ENCODE results near the gene ABHD17A. TPM values are rescaled to one million over a fixed set of nuclear protein-coding genes. Genes with fewer than 3 reads are reported as not detected.

Gene ABHD17A
- 10 to 100 TPM; 31.1 to 59.8 (median 36.2) TPM for polyA plus RNA-seq (ENCODE audit: insufficient read length in 4 of 4)

DNA sequence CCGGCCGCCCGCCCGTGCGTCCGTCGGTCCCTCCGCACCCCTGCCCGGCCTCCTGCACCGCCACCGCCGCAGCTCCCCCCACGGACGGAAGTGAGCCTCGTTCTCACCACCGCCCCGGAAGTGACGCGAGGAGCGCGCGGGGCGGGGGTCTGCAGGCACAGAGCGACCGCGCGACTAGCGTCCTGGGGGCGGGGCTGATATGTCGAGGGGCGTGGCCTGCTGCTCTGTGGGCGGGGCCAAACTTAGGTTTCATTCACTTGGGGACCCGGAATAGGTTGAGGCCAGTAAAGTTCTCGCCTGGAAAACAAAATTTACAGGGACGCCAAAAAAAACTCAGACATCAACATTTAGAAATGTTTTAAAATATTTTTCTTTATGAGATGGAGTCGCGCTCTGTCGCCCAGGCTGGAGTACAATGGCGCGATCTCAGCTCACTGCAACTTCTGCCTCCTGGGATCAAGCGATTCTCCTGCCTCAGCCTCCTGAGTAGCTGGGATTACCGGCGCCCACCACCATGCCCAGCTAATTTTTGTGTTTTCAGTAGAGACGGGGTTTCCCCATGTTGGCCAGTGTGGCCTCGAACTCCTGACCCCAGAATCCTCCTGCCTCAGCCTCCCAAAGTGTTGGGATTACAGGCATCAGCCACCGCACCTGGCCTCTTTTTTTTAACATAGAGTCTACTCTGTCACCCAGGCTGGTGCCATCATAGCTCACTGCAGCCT is at the start of gene ABHD17A:
TSS of gene ABHD17A (minus strand) at position 99 of the 722 bp plus-strand sequence. CDS start 3,930 bp downstream, outside the sequence.
- peak; percentile 72 to 89 (median 88) for DNase-seq (ENCODE audit: low read depth in 4 of 4, low spot score in 3 of 4)

DNA sequence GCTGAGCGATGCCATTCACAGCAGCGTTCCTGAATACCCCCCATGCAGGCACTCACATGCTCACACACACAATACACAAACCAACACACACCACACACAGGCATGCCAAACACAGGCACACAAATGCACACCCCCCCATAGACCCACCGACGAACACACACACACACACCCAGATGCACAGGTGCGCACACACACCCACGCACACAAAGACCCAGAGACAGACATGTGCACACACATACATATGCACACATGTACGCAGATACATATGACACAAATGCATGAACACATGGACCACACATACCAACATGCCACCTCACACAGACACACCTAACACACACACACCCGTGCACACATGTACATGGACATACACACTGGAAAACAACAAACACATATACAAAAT is 48.6 kb upstream of the ABHD17A start:
- no peak for DNase-seq (ENCODE audit: low read depth in 4 of 4, low spot score in 3 of 4)

- DNase-seq (ENCODE audit: low read depth in 4 of 4, low spot score in 3 of 4) = no peak
Observed at GRCh38 chr19:1933244-1933643, 47.9 kb upstream of the ABHD17A start.

- no peak for DNase-seq (ENCODE audit: low read depth in 4 of 4, low spot score in 3 of 4)
Observed at GRCh38 chr19:1932395-1932794, 47.1 kb upstream of the ABHD17A start.

- DNase-seq (ENCODE audit: low read depth in 4 of 4, low spot score in 3 of 4) = no peak
Observed at GRCh38 chr19:1931445-1931844, 46.1 kb upstream of the ABHD17A start.

- DNase-seq (ENCODE audit: low read depth in 4 of 4, low spot score in 3 of 4) = no peak
Observed at GRCh38 chr19:1929021-1929742, 43.9 kb upstream of the ABHD17A start.

GRCh38 chr19:1925544-1925943 is 40.2 kb upstream of the ABHD17A start:
- DNase-seq (ENCODE audit: low read depth in 4 of 4, low spot score in 3 of 4) = no peak

DNA sequence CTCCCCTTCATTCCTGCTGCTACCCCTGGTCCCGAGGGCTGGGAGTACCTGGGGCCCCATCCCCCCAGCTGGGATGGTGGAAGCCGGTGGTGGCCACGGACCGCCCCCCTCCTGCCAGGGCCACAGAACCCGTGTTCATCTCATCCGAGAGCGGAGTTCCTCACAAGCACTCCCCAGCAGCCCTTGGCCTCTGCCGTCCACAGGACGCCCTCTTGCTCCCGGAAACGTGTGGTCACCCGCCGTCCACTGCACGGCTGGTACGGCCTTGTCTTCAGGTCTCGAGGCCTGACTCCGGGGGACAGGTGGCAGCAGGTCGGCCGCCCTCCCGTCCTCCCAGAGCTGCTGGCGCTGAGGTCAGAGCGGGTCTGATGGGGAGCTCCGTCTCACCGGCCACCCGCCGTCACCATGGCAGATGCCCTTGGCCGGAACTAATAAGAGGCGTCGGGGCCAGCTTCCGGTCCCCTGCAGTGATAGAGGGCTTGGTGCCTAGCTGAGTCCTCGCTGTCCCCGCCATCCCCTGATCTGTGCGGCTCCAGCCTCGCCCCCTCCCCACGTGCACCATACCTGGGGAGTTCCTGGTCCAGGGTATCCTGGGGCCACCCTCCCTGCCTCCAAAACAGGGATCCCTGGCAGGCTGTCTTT is 39.1 kb upstream of the ABHD17A start:
- no peak for DNase-seq (ENCODE audit: low read depth in 4 of 4, low spot score in 3 of 4)

DNA sequence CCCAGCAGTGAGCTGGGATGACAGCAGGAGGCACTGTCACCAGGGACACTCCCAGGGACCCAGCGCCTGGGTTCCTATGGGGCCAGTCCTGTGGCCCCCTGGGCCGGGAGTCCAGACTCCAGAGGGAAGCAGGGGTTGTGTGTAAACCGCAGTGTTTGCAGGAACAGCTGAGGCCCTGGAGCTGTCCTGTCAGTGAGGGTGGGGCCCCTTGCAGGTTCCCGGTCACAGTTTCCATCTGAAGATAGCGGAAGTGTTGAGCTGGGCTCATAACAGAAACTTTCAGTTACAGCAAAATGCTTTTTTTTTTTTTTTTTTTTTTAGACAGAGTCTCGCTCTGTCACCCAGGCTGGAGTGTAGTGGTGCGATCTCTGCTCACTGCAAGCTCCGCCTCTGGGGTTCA is 38.0 kb upstream of the ABHD17A start:
- DNase-seq (ENCODE audit: low read depth in 4 of 4, low spot score in 3 of 4) = no peak

GRCh38 chr19:1922803-1923202 is 37.5 kb upstream of the ABHD17A start:
- DNase-seq (ENCODE audit: low read depth in 4 of 4, low spot score in 3 of 4) = no peak

GRCh38 chr19:1921825-1922224 is 36.5 kb upstream of the ABHD17A start:
- DNase-seq (ENCODE audit: low read depth in 4 of 4, low spot score in 3 of 4) = no peak

DNA sequence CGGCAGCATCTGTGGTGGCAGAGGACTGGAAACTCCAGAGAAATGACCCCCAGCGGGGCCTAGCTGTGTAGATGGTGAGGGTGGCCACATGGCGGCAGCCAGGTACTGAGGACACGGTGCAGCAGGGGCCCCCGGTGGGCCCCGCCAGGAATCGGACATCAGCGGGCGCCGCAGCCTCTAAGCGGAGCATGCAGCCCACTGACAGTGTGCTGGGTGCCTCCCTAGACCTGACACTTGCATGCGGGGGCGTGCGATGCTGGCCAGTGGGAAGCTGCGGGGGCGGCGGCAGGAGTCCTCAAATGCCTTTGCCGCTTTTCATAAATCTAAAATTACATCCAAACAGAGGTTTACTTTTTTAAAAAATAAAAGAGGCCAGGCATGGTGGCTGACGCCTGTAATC is 36.0 kb upstream of the ABHD17A start:
- no peak for DNase-seq (ENCODE audit: low read depth in 4 of 4, low spot score in 3 of 4)

DNA sequence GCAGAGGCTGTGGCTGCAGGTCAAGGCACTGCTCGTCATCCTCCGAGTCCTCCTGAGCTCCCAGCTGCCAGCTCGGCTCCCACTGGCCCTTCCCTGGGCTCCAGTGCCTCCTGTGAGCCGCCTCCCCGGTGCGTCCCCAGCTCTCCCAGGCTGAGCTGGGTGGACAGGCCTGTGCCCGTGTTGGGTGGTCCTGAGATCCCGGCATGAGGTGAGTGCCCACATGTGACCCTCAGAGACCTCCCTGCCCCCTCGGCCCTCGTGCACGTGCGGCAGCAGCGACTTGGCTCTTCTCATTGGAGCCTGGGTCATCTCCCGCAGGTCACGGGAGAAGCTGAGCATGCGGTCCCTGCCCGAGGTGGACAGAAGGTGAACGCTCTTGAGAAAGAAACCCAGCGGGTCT is 35.3 kb upstream of the ABHD17A start:
- no peak for DNase-seq (ENCODE audit: low read depth in 4 of 4, low spot score in 3 of 4)

GRCh38 chr19:1918975-1919374 is 33.7 kb upstream of the ABHD17A start:
- DNase-seq (ENCODE audit: low read depth in 4 of 4, low spot score in 3 of 4) = no peak

- no peak for DNase-seq (ENCODE audit: low read depth in 4 of 4, low spot score in 3 of 4)
Observed at GRCh38 chr19:1917926-1918325, 32.6 kb upstream of the ABHD17A start.

DNA sequence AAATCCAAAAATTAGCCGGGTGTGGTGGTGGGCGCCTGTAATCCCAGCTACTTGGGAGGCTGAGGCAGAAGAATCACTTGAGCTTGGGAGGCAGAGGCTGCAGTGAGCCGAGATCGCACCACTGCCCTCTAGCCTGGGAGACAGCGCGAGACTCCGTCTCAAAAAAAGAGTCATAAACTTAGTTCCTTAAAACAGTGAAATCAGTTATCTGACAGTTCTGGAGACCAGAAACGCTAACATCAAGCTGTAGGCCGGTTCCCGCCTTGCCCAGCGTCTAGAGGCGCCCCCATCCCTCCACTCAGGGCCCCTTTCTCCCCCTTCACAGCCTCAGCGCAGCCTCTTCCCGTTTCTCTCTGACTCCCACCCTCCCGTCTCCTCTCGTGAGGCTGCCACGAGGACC is 31.9 kb upstream of the ABHD17A start:
- DNase-seq (ENCODE audit: low read depth in 4 of 4, low spot score in 3 of 4) = no peak

- DNase-seq (ENCODE audit: low read depth in 4 of 4, low spot score in 3 of 4) = no peak
Observed at GRCh38 chr19:1914826-1915341, 29.6 kb upstream of the ABHD17A start.

- no peak for DNase-seq (ENCODE audit: low read depth in 4 of 4, low spot score in 3 of 4)
Observed at GRCh38 chr19:1913781-1914577, 28.7 kb upstream of the ABHD17A start.

- no peak for DNase-seq (ENCODE audit: low read depth in 4 of 4, low spot score in 3 of 4)
Observed at GRCh38 chr19:1912760-1913505, 27.6 kb upstream of the ABHD17A start.

- no peak for DNase-seq (ENCODE audit: low read depth in 4 of 4, low spot score in 3 of 4)
Observed at GRCh38 chr19:1911995-1912394, 26.7 kb upstream of the ABHD17A start.

Data from left renal pelvis (tissue), 4 donors.